ENCODE data around the gene GAB2. TPM values are rescaled to one million over a fixed set of nuclear protein-coding genes. Genes with fewer than 3 reads are reported as not detected.
"Not testable (repeated sequence)": the region's sequence is repeated elsewhere in the genome, so short reads cannot be mapped to it uniquely, and the experiment has no call there.

Gene GAB2
- total RNA-seq, 2 experiments from 2014 or later, result 10.7 to 11.9 TPM

DNA sequence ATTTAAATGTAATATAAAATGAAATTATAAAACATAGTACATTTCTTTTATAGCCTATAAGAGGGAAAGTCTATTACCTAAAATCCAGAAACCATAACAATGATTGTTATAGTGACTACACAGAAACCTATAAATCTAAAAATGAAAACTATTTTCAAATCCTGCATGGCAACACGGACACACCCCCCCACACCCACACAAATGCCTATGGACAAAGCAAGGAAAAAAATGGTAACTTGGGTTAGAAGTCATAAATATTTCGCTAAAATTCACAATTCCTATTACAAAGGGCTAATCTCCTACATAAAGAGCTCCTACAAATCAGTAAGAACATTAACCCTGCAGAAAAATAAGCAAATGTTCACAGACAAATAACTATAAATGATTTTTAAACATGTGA lies 56.4 kb downstream of the GAB2 start:
- Histone ChIP-seq H3K4me1 (ENCODE audit: insufficient read depth, low read length) (no peaks in the 10 kb centered on the region), H3K36me3 (ENCODE audit: insufficient read depth, low read length) (no peaks in the 10 kb centered on the region), H3K27ac (ENCODE audit: low read depth in 1 of 2, low read length in 2 of 2) (no peak overlapping the region), H3K4me3 (ENCODE audit: low read length) (no peak overlapping the region), H3K9me3 (ENCODE audit: control insufficient read depth in 1 of 2, insufficient read depth in 1 of 2, low read length in 2 of 2) (no peaks in the 10 kb centered on the region), H3K27me3 (ENCODE audit: control insufficient read depth in 1 of 2, insufficient read depth in 2 of 2, low read length in 2 of 2) (no peaks in the 10 kb centered on the region)
- peaks cover 3% of the 10 kb centered on the region for H3K9me3 Mint-ChIP-seq
- intact Hi-C loops (cut with DNase I, micrococcal nuclease), result no loop called here
- ATAC-seq (ENCODE audit: poor library complexity), result no peak
- POLR2A ChIA-PET, result no interaction called here
- no peaks in the 10 kb centered on the region for H3K27me3 Mint-ChIP-seq
- no peaks in the 10 kb centered on the region for H3K4me1 Mint-ChIP-seq (ENCODE audit: low read depth)
- DNase-seq, result no peak
- TF ChIP-seq, protein P1, sequence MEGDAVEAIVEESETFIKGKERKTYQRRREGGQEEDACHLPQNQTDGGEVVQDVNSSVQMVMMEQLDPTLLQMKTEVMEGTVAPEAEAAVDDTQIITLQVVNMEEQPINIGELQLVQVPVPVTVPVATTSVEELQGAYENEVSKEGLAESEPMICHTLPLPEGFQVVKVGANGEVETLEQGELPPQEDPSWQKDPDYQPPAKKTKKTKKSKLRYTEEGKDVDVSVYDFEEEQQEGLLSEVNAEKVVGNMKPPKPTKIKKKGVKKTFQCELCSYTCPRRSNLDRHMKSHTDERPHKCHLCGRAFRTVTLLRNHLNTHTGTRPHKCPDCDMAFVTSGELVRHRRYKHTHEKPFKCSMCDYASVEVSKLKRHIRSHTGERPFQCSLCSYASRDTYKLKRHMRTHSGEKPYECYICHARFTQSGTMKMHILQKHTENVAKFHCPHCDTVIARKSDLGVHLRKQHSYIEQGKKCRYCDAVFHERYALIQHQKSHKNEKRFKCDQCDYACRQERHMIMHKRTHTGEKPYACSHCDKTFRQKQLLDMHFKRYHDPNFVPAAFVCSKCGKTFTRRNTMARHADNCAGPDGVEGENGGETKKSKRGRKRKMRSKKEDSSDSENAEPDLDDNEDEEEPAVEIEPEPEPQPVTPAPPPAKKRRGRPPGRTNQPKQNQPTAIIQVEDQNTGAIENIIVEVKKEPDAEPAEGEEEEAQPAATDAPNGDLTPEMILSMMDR (IDR thresholded peaks at IDR 0.05), result no peak
- CTCF ChIA-PET, result no interaction called here
- no peak overlapping the region for H3K4me3 Mint-ChIP-seq
- H3K36me3 Mint-ChIP-seq (ENCODE audit: low read depth), result no peaks in the 10 kb centered on the region
- H3K27ac Mint-ChIP-seq, result no peak overlapping the region

DNA sequence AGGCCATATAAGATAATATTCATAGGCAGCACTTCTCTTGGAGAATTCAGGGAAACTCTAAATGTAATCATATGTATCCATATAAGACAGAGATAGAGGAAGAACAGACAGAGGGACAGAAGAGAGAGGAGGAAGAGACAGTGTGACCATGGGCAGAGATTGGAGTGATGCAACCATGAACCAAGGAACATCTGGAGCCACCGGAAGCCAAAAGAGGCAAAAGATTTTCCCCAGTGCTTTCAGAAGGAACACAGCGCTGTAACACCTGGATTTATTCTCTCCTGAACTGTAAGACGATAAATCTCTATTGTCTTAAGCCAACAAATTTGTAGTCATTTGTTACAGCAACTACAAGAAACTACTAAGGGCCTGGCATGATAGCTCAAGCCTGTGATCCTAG lies 57.7 kb downstream of the GAB2 start:
- intact Hi-C loops (cut with DNase I, micrococcal nuclease), result loop anchor here in 1 of 2 experiments (10.0 kb wide), 1 partner anchor 45 kb away; no protein-coding TSS in a partner anchor
- Histone ChIP-seq H3K36me3 (ENCODE audit: insufficient read depth, low read length) (no peaks in the 10 kb centered on the region), H3K27me3 (ENCODE audit: control insufficient read depth in 1 of 2, insufficient read depth in 2 of 2, low read length in 2 of 2) (no peaks in the 10 kb centered on the region), H3K9me3 (ENCODE audit: control insufficient read depth in 1 of 2, insufficient read depth in 1 of 2, low read length in 2 of 2) (no peaks in the 10 kb centered on the region), H3K4me1 (ENCODE audit: insufficient read depth, low read length) (no peaks in the 10 kb centered on the region), H3K4me3 (ENCODE audit: low read length) (no peak overlapping the region), H3K27ac (ENCODE audit: low read depth in 1 of 2, low read length in 2 of 2) (no peak overlapping the region)
- H3K27ac Mint-ChIP-seq, result no peak overlapping the region
- ChIA-PET POLR2A (no interaction called here), CTCF (interaction anchor here (0.6 kb wide), 1 partner anchor 261 kb away, joined by 3 read pairs; no protein-coding TSS in a partner anchor)
- H3K9me3 Mint-ChIP-seq, result peaks cover 3% of the 10 kb centered on the region
- H3K27me3 Mint-ChIP-seq, result no peaks in the 10 kb centered on the region
- H3K36me3 Mint-ChIP-seq (ENCODE audit: low read depth), result no peaks in the 10 kb centered on the region
- ATAC-seq (ENCODE audit: poor library complexity), result no peak
- TF ChIP-seq, protein P1 (IDR thresholded peaks at IDR 0.05), result no peak
- H3K4me1 Mint-ChIP-seq (ENCODE audit: low read depth), result no peaks in the 10 kb centered on the region
- no peak for DNase-seq
- H3K4me3 Mint-ChIP-seq, result no peak overlapping the region

DNA sequence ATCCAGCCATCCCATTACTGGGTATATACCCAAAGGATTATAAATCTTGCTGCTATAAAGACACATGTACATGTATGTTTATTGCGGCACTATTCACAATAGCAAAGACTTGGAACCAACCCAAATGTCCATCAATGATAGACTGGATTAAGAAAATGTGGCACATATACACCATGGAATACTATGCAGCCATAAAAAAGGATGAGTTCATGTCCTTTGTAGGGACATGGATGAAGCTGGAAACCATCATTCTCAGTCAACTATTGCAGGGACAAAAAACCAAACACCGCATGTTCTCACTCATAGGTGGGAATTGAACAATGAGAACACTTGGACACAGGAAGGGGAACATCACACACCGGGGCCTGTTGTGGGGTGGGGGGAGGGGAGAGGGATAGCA lies 59.7 kb downstream of the GAB2 start:
- H3K36me3 Mint-ChIP-seq (ENCODE audit: low read depth); H3K27ac ChIP-seq (ENCODE audit: low read depth in 1 of 2, low read length in 2 of 2); POLR2A ChIA-PET; H3K4me3 Mint-ChIP-seq; H3K27me3 ChIP-seq (ENCODE audit: control insufficient read depth in 1 of 2, insufficient read depth in 2 of 2, low read length in 2 of 2); H3K4me1 Mint-ChIP-seq (ENCODE audit: low read depth); H3K4me3 ChIP-seq (ENCODE audit: low read length); H3K9me3 Mint-ChIP-seq; H3K4me1 ChIP-seq (ENCODE audit: insufficient read depth, low read length); H3K27me3 Mint-ChIP-seq; H3K9me3 ChIP-seq (ENCODE audit: control insufficient read depth in 1 of 2, insufficient read depth in 1 of 2, low read length in 2 of 2); H3K36me3 ChIP-seq (ENCODE audit: insufficient read depth, low read length); CTCF ChIA-PET; ATAC-seq (ENCODE audit: poor library complexity); H3K27ac Mint-ChIP-seq; DNase-seq: not testable (repeated sequence)
- intact Hi-C loops (cut with DNase I, micrococcal nuclease), result loop anchor here in 1 of 2 experiments (10.0 kb wide), 1 partner anchor 47 kb away; no protein-coding TSS in a partner anchor

DNA sequence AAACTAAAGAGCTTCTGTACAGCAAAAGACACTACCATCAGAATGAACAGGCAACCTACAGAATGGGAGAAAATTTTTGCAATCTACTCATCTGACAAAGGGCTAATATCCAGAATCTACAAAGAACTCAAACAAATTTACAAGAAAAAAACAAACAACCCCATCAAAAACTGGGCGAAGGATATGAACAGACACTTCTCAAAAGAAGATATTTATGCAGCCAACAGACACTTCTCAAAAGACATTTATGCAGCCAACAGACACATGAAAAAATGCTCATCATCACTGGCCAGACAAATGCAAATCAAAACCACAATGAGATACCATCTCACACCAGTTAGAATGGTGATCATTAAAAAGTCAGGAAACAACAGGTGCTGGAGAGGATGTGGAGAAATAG lies 60.2 kb downstream of the GAB2 start:
- H3K27ac Mint-ChIP-seq; H3K27ac ChIP-seq (ENCODE audit: low read depth in 1 of 2, low read length in 2 of 2); H3K4me1 ChIP-seq (ENCODE audit: insufficient read depth, low read length); H3K9me3 Mint-ChIP-seq; H3K36me3 ChIP-seq (ENCODE audit: insufficient read depth, low read length); H3K4me1 Mint-ChIP-seq (ENCODE audit: low read depth); DNase-seq; H3K4me3 ChIP-seq (ENCODE audit: low read length); CTCF ChIA-PET; H3K27me3 Mint-ChIP-seq; H3K9me3 ChIP-seq (ENCODE audit: control insufficient read depth in 1 of 2, insufficient read depth in 1 of 2, low read length in 2 of 2); H3K4me3 Mint-ChIP-seq; H3K36me3 Mint-ChIP-seq (ENCODE audit: low read depth); POLR2A ChIA-PET; ATAC-seq (ENCODE audit: poor library complexity); H3K27me3 ChIP-seq (ENCODE audit: control insufficient read depth in 1 of 2, insufficient read depth in 2 of 2, low read length in 2 of 2): not testable (repeated sequence)
- intact Hi-C loops (cut with DNase I, micrococcal nuclease), result loop anchor here in 1 of 2 experiments (10.0 kb wide), 1 partner anchor 47 kb away; no protein-coding TSS in a partner anchor

DNA sequence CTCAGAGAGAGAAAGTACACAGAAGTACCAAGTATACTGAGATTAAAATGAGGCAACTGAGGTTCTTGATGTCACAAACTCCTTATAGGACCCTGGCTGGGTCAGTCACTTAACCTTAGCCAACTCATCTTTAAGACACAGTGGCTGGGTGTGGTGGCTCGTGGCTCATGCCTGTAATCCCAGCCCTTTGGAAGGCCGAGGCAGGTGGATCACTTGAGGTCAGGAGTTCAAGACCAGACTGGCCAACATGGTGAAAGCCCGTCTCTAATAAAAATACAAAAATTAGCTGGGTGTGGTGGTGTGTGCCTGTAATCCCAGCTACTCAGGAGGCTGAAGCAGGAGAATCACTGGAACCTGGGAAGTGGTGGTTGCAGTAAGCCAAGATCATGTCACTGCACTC lies 61.9 kb downstream of the GAB2 start:
- CTCF ChIA-PET; H3K36me3 Mint-ChIP-seq (ENCODE audit: low read depth); H3K27ac Mint-ChIP-seq; H3K27me3 ChIP-seq (ENCODE audit: control insufficient read depth in 1 of 2, insufficient read depth in 2 of 2, low read length in 2 of 2); H3K4me3 ChIP-seq (ENCODE audit: low read length); H3K9me3 Mint-ChIP-seq; ATAC-seq (ENCODE audit: poor library complexity); POLR2A ChIA-PET; H3K4me3 Mint-ChIP-seq; DNase-seq; H3K9me3 ChIP-seq (ENCODE audit: control insufficient read depth in 1 of 2, insufficient read depth in 1 of 2, low read length in 2 of 2); H3K27me3 Mint-ChIP-seq; H3K36me3 ChIP-seq (ENCODE audit: insufficient read depth, low read length); H3K27ac ChIP-seq (ENCODE audit: low read depth in 1 of 2, low read length in 2 of 2); H3K4me1 Mint-ChIP-seq (ENCODE audit: low read depth); H3K4me1 ChIP-seq (ENCODE audit: insufficient read depth, low read length): not testable (repeated sequence)
- intact Hi-C loops (cut with DNase I, micrococcal nuclease), result loop anchor here in 1 of 2 experiments (10.0 kb wide), 1 partner anchor 49 kb away; no protein-coding TSS in a partner anchor

Measured in CD4-positive, alpha-beta T cell (primary cell).